Lung (tissue), 12 donors: ENCODE measurements around the gene DUSP21. TPM values are rescaled to one million over a fixed set of nuclear protein-coding genes. Genes with fewer than 3 reads are reported as not detected.

Experiments
- ATAC-seq: fragments of 200-7000 bp; cut with Tn5 transposase; one replicate; pipeline ENCODE4 v1.9.1; 2020; ENCODE audit warnings: moderate number of reproducible peaks; ENCODE audit not compliant: insufficient read depth, low FRiP score
- DNase-seq, 3 donors: peaks; one replicate each; pipeline ENCODE4 v3.0.0-alpha.2; 2013 to 2017
- H3K27ac ChIP-seq, 2 donors: one replicate each; pipeline ENCODE4 v1.5.1; 2013; ENCODE audit warnings: mild to moderate bottlenecking in 2 of 2, moderate library complexity in 2 of 2, control low read depth in 1 of 2, inconsistent platforms in 1 of 2, low read depth in 1 of 2, low read length in 1 of 2
- H3K27me3 ChIP-seq, 3 donors: one replicate each; pipeline ENCODE4 v1.5.1; 2013; ENCODE audit warnings: low read length in 2 of 3; ENCODE audit not compliant: control insufficient read depth in 3 of 3, insufficient read depth in 3 of 3
- H3K36me3 ChIP-seq, 4 donors: one replicate each; pipeline ENCODE4 v1.5.1; 2013; ENCODE audit warnings: low read length in 4 of 4, mild to moderate bottlenecking in 1 of 4, moderate library complexity in 1 of 4; ENCODE audit not compliant: control insufficient read depth in 4 of 4, insufficient read depth in 4 of 4
- H3K4me1 ChIP-seq, 5 donors: one replicate each; pipeline ENCODE4 v1.5.1; 2013; ENCODE audit warnings: low read length in 5 of 5, mild to moderate bottlenecking in 2 of 5, moderate library complexity in 1 of 5; ENCODE audit not compliant: control insufficient read depth in 5 of 5, insufficient read depth in 5 of 5
- H3K4me3 ChIP-seq: one replicate; pipeline ENCODE4 v1.5.1; 2013; ENCODE audit warnings: mild to moderate bottlenecking, control low read depth, moderate library complexity
- H3K9ac ChIP-seq, 2 donors: one replicate each; pipeline ENCODE4 v1.5.1; 2013; ENCODE audit warnings: low read length in 2 of 2, control low read depth in 1 of 2; ENCODE audit not compliant: insufficient read depth in 1 of 2
- H3K9me3 ChIP-seq, 4 donors: one replicate each; pipeline ENCODE4 v1.5.1; 2013; ENCODE audit warnings: low read length in 3 of 4, mild to moderate bottlenecking in 1 of 4, moderate library complexity in 1 of 4; ENCODE audit not compliant: control insufficient read depth in 4 of 4, insufficient read depth in 3 of 4
- CTCF ChIP-seq: IDR thresholded peaks from 2 replicates; pipeline ENCODE4 v1.5.1; 2012; ENCODE audit warnings: mild to moderate bottlenecking; ENCODE audit errors: control extremely low read depth, extremely low read depth
- WGBS, 2 donors: extraction: QIAGEN DNeasy Blood & Tissue Kit; methylation state at CpG; one replicate each; pipeline ENCODE4 v1.1.7; 2013; 5-methylcytosine and 5-hydroxymethylcytosine counted together
- polyA plus RNA-seq, 2 donors: library from polyadenylated mRNA; stranded (reverse); fragments of 200-250 nt; gene quantifications; one replicate each; pipeline ENCODE4 v1.2.1, GENCODE V29; 2013
- total RNA-seq, 2 donors: library from RNA; depleted of rRNA in 1 of 2; stranded (reverse); fragments of >200 nt in 1 of 2; gene quantifications; one replicate each; pipeline ENCODE4 v1.2.1, GENCODE V29; 2014 to 2021
- donor health status: control.
- donor health status: control.
- donor health status: Bipolar disorder and iron deficiency.
- donor health status: healthy.
- donor health status: DM: yes; HTN: yes; CAD: no.

The DUSP21 gene
- total and polyA plus RNA-seq, 4 donors, result not detected

GRCh38 chrX:44876767-44877166 lies 32.9 kb downstream of the DUSP21 start:
- WGBS, 2 donors, result 88 to 91% methylated on average over 19 of the region's 19 CpGs
- Histone ChIP-seq H3K27ac (no peak overlapping the region), H3K9ac (no peak overlapping the region), H3K4me1 (peaks cover 0 to 17% (median 1%) of the 10 kb centered on the region in 5 donors), H3K27me3 (no peaks in the 10 kb centered on the region), H3K4me3 (no peak overlapping the region), H3K36me3 (peaks cover 0 to 8% (median 0%) of the 10 kb centered on the region in 4 donors), H3K9me3 (no peaks in the 10 kb centered on the region)
- TF ChIP-seq CTCF, result no peak
- ATAC-seq (no peak), DNase-seq (no peak)

- H3K27me3 ChIP-seq, result no peaks in the 10 kb centered on the region
- peaks cover 0 to 24% (median 4%) of the 10 kb centered on the region in 5 donors for H3K4me1 ChIP-seq
- no peak for TF ChIP-seq CTCF
- ATAC-seq (no peak), DNase-seq (no peak)
- no peak overlapping the region for H3K9ac ChIP-seq
- H3K9me3 ChIP-seq, result no peaks in the 10 kb centered on the region
- 85 to 87% methylated on average over 8 of the region's 8 CpGs for WGBS, 2 donors
- H3K36me3 ChIP-seq, result peaks cover 0 to 5% (median 0%) of the 10 kb centered on the region in 4 donors
- no peak overlapping the region for H3K27ac ChIP-seq
- H3K4me3 ChIP-seq, result no peak overlapping the region
Observed at GRCh38 chrX:44878780-44879179, 35.0 kb downstream of the DUSP21 start.

- peaks cover 0 to 7% (median 0%) of the 10 kb centered on the region in 5 donors for H3K4me1 ChIP-seq
- WGBS, 2 donors, result 83 to 91% methylated on average over 10 of the region's 10 CpGs
- no peaks in the 10 kb centered on the region for H3K9me3 ChIP-seq
- H3K36me3 ChIP-seq, result no peaks in the 10 kb centered on the region
- H3K27me3 ChIP-seq, result no peaks in the 10 kb centered on the region
- no peak for TF ChIP-seq CTCF
- H3K9ac ChIP-seq, result no peak overlapping the region
- no peak overlapping the region for H3K4me3 ChIP-seq
- H3K27ac ChIP-seq, result no peak overlapping the region
- DNase-seq, result no peak
- ATAC-seq, result no peak
Observed at GRCh38 chrX:44881549-44881948, 37.7 kb downstream of the DUSP21 start.

- H3K27me3 ChIP-seq, result no peaks in the 10 kb centered on the region
- H3K4me1 ChIP-seq, result peaks cover 0 to 7% (median 0%) of the 10 kb centered on the region in 5 donors
- H3K9ac ChIP-seq, result no peak overlapping the region
- H3K9me3 ChIP-seq, result no peaks in the 10 kb centered on the region
- DNase-seq, result no peak
- TF ChIP-seq CTCF, result no peak
- no peak overlapping the region for H3K4me3 ChIP-seq
- no peak for ATAC-seq
- H3K36me3 ChIP-seq, result no peaks in the 10 kb centered on the region
- H3K27ac ChIP-seq, result no peak overlapping the region
Observed at GRCh38 chrX:44882635-44883034, 38.8 kb downstream of the DUSP21 start.
